IMR-90 (cell line): Measurements from ENCODE around the gene IL20. TPM values are rescaled to one million over a fixed set of nuclear protein-coding genes. Genes with fewer than 3 reads are reported as not detected.

Experiments used
- ATAC-seq: fragments of 200-7000 bp; cut with Tn5 transposase; 2 replicates; pipeline ENCODE4 v1.9.1; 2020; ENCODE audit warnings: low read depth, mild to moderate bottlenecking, moderate library complexity
- BruUV-seq: library from RNA; stranded (reverse); fragments of 400-500 nt; replicated peaks from 2 replicates; lab custom pipeline; 2021; lab: Mats Ljungman, UMichigan
- CTCF ChIA-PET: fragments of 300-600 bp; formaldehyde crosslinking; extraction: SDS; loops from one replicate; lab custom pipeline; 2021; ENCODE audit warnings: antibody characterized with exemption; lab: Yijun Ruan, JAX
- POLR2A ChIA-PET: fragments of 300-600 bp; sonication (Branson Sonifier 250); formaldehyde crosslinking; loops from one replicate; lab custom pipeline; 2022; ENCODE audit warnings: antibody characterized with exemption; ENCODE audit not compliant: unreplicated experiment; lab: Charles Lee
- DNase-seq: peaks from one replicate; pipeline ENCODE4 v3.0.0; 2013
- H2AFZ ChIP-seq: replicated peaks from 2 replicates; pipeline ENCODE3; 2013; ENCODE audit warnings: low read length, mild to moderate bottlenecking; ENCODE audit not compliant: poor library complexity
- H2AK5ac ChIP-seq: 2 replicates; pipeline ENCODE4 v1.6.1; 2013; ENCODE audit warnings: low read depth, low read length, inconsistent platforms
- H2AK9ac ChIP-seq: replicated peaks from 2 replicates; pipeline ENCODE3; 2013; ENCODE audit warnings: mild to moderate bottlenecking, low read depth, low read length, moderate library complexity; ENCODE audit not compliant: poor library complexity
- H2BK120ac ChIP-seq: 2 replicates; pipeline ENCODE4 v1.6.1; 2013; ENCODE audit warnings: low read depth, low read length, inconsistent platforms
- H2BK15ac ChIP-seq: 3 replicates; pipeline ENCODE4 v1.6.1; 2013; ENCODE audit warnings: low read depth, low read length, inconsistent platforms
- H2BK20ac ChIP-seq: 2 replicates; pipeline ENCODE4 v1.6.1; 2013; ENCODE audit warnings: low read depth, mild to moderate bottlenecking, inconsistent platforms, low read length, moderate library complexity
- H2BK5ac ChIP-seq: 2 replicates; pipeline ENCODE4 v1.6.1; 2013; ENCODE audit warnings: mild to moderate bottlenecking, low read depth, low read length, inconsistent platforms; ENCODE audit not compliant: poor library complexity, severe bottlenecking
- H3K14ac ChIP-seq: replicated peaks from 2 replicates; pipeline ENCODE4 v1.6.1; 2013; ENCODE audit warnings: low read depth, low read length, inconsistent platforms
- H3K18ac ChIP-seq: 2 replicates; pipeline ENCODE4 v1.6.1; 2013; ENCODE audit warnings: low read depth, low read length, control low read depth
- H3K23ac ChIP-seq: 2 replicates; pipeline ENCODE4 v1.6.1; 2013; ENCODE audit warnings: low read depth, low read length, inconsistent platforms
- H3K27ac ChIP-seq: 2 replicates; pipeline ENCODE4 v1.5.1; 2013; ENCODE audit warnings: mild to moderate bottlenecking, control low read depth, low read length; ENCODE audit not compliant: insufficient read depth
- H3K27me3 ChIP-seq: 2 replicates; pipeline ENCODE4 v1.6.1; 2013; ENCODE audit warnings: low read length; ENCODE audit not compliant: control insufficient read depth, insufficient read depth
- H3K36me3 ChIP-seq: 2 replicates; pipeline ENCODE4 v1.6.1; 2013; ENCODE audit warnings: low read length, mixed read lengths; ENCODE audit not compliant: control insufficient read depth, insufficient read depth
- H3K4ac ChIP-seq: 2 replicates; pipeline ENCODE4 v1.6.1; 2013; ENCODE audit warnings: low read depth, low read length, inconsistent platforms
- H3K4me1 ChIP-seq: 2 replicates; pipeline ENCODE4 v1.6.1; 2013; ENCODE audit warnings: low read length, mixed read lengths; ENCODE audit not compliant: control insufficient read depth, insufficient read depth
- H3K4me2 ChIP-seq: 2 replicates; pipeline ENCODE4 v1.6.1; 2013; ENCODE audit warnings: low read depth, mild to moderate bottlenecking, control low read depth, low read length, moderate library complexity
- H3K4me3 ChIP-seq: 2 replicates; pipeline ENCODE4 v1.5.1; 2013; ENCODE audit warnings: low read depth, mild to moderate bottlenecking, control low read depth, low read length, moderate library complexity; ENCODE audit not compliant: insufficient read depth
- H3K56ac ChIP-seq: 2 replicates; pipeline ENCODE4 v1.6.1; 2013; ENCODE audit warnings: low read length, inconsistent platforms; ENCODE audit not compliant: insufficient read depth; ENCODE audit errors: extremely low read depth
- H3K79me1 ChIP-seq, 2 experiments: 2 replicates each; pipeline ENCODE4 v1.6.1; 2013; ENCODE audit warnings: low read length in 2 of 2, inconsistent platforms in 1 of 2, low read depth in 1 of 2
- H3K9ac ChIP-seq: 2 replicates; pipeline ENCODE4 v1.6.1; 2013; ENCODE audit warnings: low read depth, low read length, control low read depth
- H3K9me1 ChIP-seq: 2 replicates; pipeline ENCODE4 v1.6.1; 2013; ENCODE audit warnings: low read length, inconsistent platforms; ENCODE audit not compliant: insufficient read depth
- H3K9me3 ChIP-seq: 2 replicates; pipeline ENCODE4 v1.6.1; 2013; ENCODE audit warnings: low read length; ENCODE audit not compliant: control insufficient read depth, insufficient read depth
- H4K20me1 ChIP-seq: 2 replicates; pipeline ENCODE4 v1.6.1; 2013; ENCODE audit warnings: low read length, inconsistent platforms; ENCODE audit not compliant: insufficient read depth
- H4K5ac ChIP-seq: 2 replicates; pipeline ENCODE4 v1.6.1; 2013; ENCODE audit warnings: mild to moderate bottlenecking, low read depth, low read length, control low read depth
- H4K8ac ChIP-seq, 2 experiments: 2 replicates each; pipeline ENCODE4 v1.6.1; 2013; ENCODE audit warnings: low read depth in 2 of 2, low read length in 2 of 2, control low read depth in 1 of 2, inconsistent platforms in 1 of 2
- H4K91ac ChIP-seq: 2 replicates; pipeline ENCODE4 v1.6.1; 2013; ENCODE audit warnings: low read depth, low read length, inconsistent platforms; ENCODE audit not compliant: insufficient read depth
- BHLHE40 ChIP-seq: fragments of 150-350 bp; IDR thresholded peaks from 2 replicates; pipeline ENCODE4 v1.6.1; 2016; ENCODE audit warnings: mild to moderate bottlenecking, low read depth, low read length
- CEBPB ChIP-seq: IDR thresholded peaks from 2 replicates; pipeline ENCODE4 v1.6.1; 2012; ENCODE audit warnings: low read depth, low read length, improper control_type of control experiment
- CHD1 ChIP-seq: IDR thresholded peaks from 2 replicates; pipeline ENCODE4 v1.6.1; 2012; ENCODE audit warnings: low read depth, low read length, improper control_type of control experiment
- CTCF ChIP-seq: conservative IDR thresholded peaks from 2 replicates; pipeline ENCODE4 v1.5.1; 2012; ENCODE audit warnings: mild to moderate bottlenecking, low read depth, low read length, improper control_type of control experiment
- ELK1 ChIP-seq: fragments of 150-350 bp; IDR thresholded peaks from 2 replicates; pipeline ENCODE4 v1.6.1; 2016; ENCODE audit warnings: low read depth, mild to moderate bottlenecking, low read length, moderate library complexity, borderline replicate concordance
- FOS ChIP-seq: fragments of 150-350 bp; IDR thresholded peaks from 2 replicates; pipeline ENCODE4 v1.6.1; 2016; ENCODE audit warnings: low read depth, low read length
- MAFK ChIP-seq: IDR thresholded peaks from 2 replicates; pipeline ENCODE4 v1.6.1; 2012; ENCODE audit warnings: low read depth, low read length, improper control_type of control experiment
- MAZ ChIP-seq: IDR thresholded peaks from 2 replicates; pipeline ENCODE4 v1.6.1; 2012; ENCODE audit warnings: low read depth, mild to moderate bottlenecking, low read length, improper control_type of control experiment, moderate library complexity, borderline replicate concordance
- MXI1 ChIP-seq: IDR thresholded peaks from 2 replicates; pipeline ENCODE4 v1.6.1; 2012; ENCODE audit warnings: low read depth, mild to moderate bottlenecking, low read length, moderate library complexity, borderline replicate concordance
- NFE2L2 ChIP-seq: fragments of 150-350 bp; IDR thresholded peaks from 2 replicates; pipeline ENCODE4 v1.6.1; 2016; ENCODE audit warnings: low read depth, mild to moderate bottlenecking, low read length
- RAD21 ChIP-seq: IDR thresholded peaks from 2 replicates; pipeline ENCODE4 v1.6.1; 2012; ENCODE audit warnings: low read length, improper control_type of control experiment
- RCOR1 ChIP-seq: IDR thresholded peaks from 2 replicates; pipeline ENCODE4 v1.6.1; 2012; ENCODE audit warnings: mild to moderate bottlenecking, low read length, improper control_type of control experiment; ENCODE audit not compliant: insufficient replicate concordance
- RFX5 ChIP-seq: IDR thresholded peaks from 2 replicates; pipeline ENCODE4 v1.8.0; 2012; ENCODE audit warnings: low read depth, mild to moderate bottlenecking, low read length, moderate library complexity
- SMC3 ChIP-seq: fragments of 150-350 bp; IDR thresholded peaks from 2 replicates; pipeline ENCODE4 v1.6.1; 2016; ENCODE audit warnings: low read depth, mild to moderate bottlenecking, antibody characterized with exemption, low read length, moderate library complexity
- USF2 ChIP-seq: fragments of 150-350 bp; IDR thresholded peaks from 2 replicates; pipeline ENCODE4 v1.6.1; 2017; ENCODE audit warnings: mild to moderate bottlenecking, antibody characterized with exemption, low read length, low read depth
- WGBS, 2 experiments: methylation state at CpG; one replicate each; pipeline versions ENCODE4 v1.1.5 to v1.1.7; 2013; ENCODE audit warnings: missing lambda C conversion rate in 2 of 2; ENCODE audit not compliant: insufficient read length in 1 of 2; ENCODE audit errors: extremely low coverage in 2 of 2; 5-methylcytosine and 5-hydroxymethylcytosine counted together
- dilution Hi-C: fragments of 300-500 bp; cut with HindIII; formaldehyde crosslinking; loops from one replicate; pipeline ENCODE4 v1.14.3; 2018; ENCODE audit warnings: low sequenced_read_pairs; ENCODE audit not compliant: unreplicated experiment
- in situ Hi-C: fragments of 300-500 bp; cut with MboI; formaldehyde crosslinking; loops from 3 replicates; pipeline ENCODE4 v1.14.3; 2019; ENCODE audit warnings: low sequenced_read_pairs, inconsistent platforms, mixed read lengths
- intact Hi-C: fragments of 100-400 bp; cut with micrococcal nuclease; formaldehyde crosslinking; loops from 2 replicates; pipeline ENCODE4 v1.10.0; 2022
- polyA plus RNA-seq, 3 experiments: library from polyadenylated mRNA; depleted of rRNA; stranded (reverse); fragments of >200 nt; gene quantifications; 2 replicates each; pipeline ENCODE4 v1.2.3, GENCODE V29; 2012; ENCODE audit warnings: low replicate concordance in 1 of 3
- total RNA-seq: library from RNA; depleted of rRNA; stranded (reverse); fragments of >200 nt; gene quantifications from 2 replicates; pipeline ENCODE4 v1.2.3, GENCODE V29; 2012

The IL20 gene
- total and polyA plus RNA-seq, 2 of the 4 experiments (the other 2 are of a cell fraction) = not detected

GRCh38 chr1:206841609-206842323 lies 23.7 kb upstream of the IL20 start:
- Histone ChIP-seq H3K79me1 (no peaks in the 10 kb centered on the region), H3K18ac (no peak overlapping the region), H3K4me1 (peaks cover 10% of the 10 kb centered on the region), H3K9me1 (peaks cover 11% of the 10 kb centered on the region), H3K4me2 (no peak overlapping the region), H4K20me1 (no peaks in the 10 kb centered on the region), H3K9me3 (no peaks in the 10 kb centered on the region), H3K14ac (no peak overlapping the region), H3K9ac (no peak overlapping the region), H2AK9ac (no peak overlapping the region), H3K36me3 (no peaks in the 10 kb centered on the region), H4K5ac (no peak overlapping the region), H3K56ac (no peak overlapping the region), H3K4me3 (no peak overlapping the region), H2AFZ (peak overlapping the region; percentile 23), H3K4ac (peak overlapping the region; percentile 21; the same call in 1 of the 2 replicates), H4K91ac (no peak overlapping the region), H3K27ac (no peak overlapping the region), H2BK5ac (no peak overlapping the region), H2BK20ac (no peak overlapping the region), H2AK5ac (peak overlapping the region; percentile 20; the same call in 1 of the 2 replicates), H2BK120ac (no peak overlapping the region), H4K8ac (no peak overlapping the region), H3K27me3 (peaks cover 2% of the 10 kb centered on the region; the same call in 1 of the 2 replicates), H3K23ac (no peak overlapping the region), H2BK15ac (0 out of 3 replicates have a peak overlapping the region, but pooled peaks have one; percentile 80)
- CTCF ChIA-PET = no interaction called here
- TF ChIP-seq NFE2L2 = no peak
- TF ChIP-seq MAFK = no peak
- TF ChIP-seq USF2 = no peak
- no peak for TF ChIP-seq MXI1
- TF ChIP-seq RFX5 = no peak
- no peak for TF ChIP-seq SMC3
- TF ChIP-seq CTCF = no peak
- no peak for TF ChIP-seq ELK1
- no peak for TF ChIP-seq RCOR1
- no peak for TF ChIP-seq MAZ
- no peak for TF ChIP-seq BHLHE40
- no peak for TF ChIP-seq CEBPB
- no peak for TF ChIP-seq RAD21
- TF ChIP-seq FOS = no peak
- no peak for TF ChIP-seq CHD1
- intact Hi-C loops = no loop called here
- in situ Hi-C loops = no loop called here
- no CpG with 5 or more reads among the region's 7 CpGs for WGBS, 2 experiments
- POLR2A ChIA-PET = no interaction called here
- dilution Hi-C loops = no loop called here
- ATAC-seq (no peak), DNase-seq (no peak)
- BruUV-seq = no TSS peak
